NCI-H510A (cell line): ENCODE results near the gene MRO.
"Not testable (repeated sequence)": the region's sequence is repeated elsewhere in the genome, so short reads cannot be mapped to it uniquely, and the experiment has no call there.

Experiments
- DNase-seq: peaks from one replicate; lab custom pipeline; 2025; lab: John Stamatoyannopoulos, UW

The MRO gene

GRCh38 chr18:50819728-50820378 lies at the start of gene MRO:
Gene MRO, minus strand, starts transcription at chr18:50820016. Its CDS starts 10,616 bp downstream, at chr18:50809400.
- peak; percentile 27 for DNase-seq

GRCh38 chr18:50869150-50869549 lies 49.3 kb upstream of the MRO start:
- peak; percentile 8 for DNase-seq

GRCh38 chr18:50866765-50867164 lies 46.9 kb upstream of the MRO start:
- no peak for DNase-seq

GRCh38 chr18:50863840-50864375 lies 44.1 kb upstream of the MRO start:
- no peak for DNase-seq

- DNase-seq: no peak
These were observed 42.6 kb upstream of the MRO start for GRCh38 chr18:50862401-50862800.

GRCh38 chr18:50861617-50862016 lies 41.8 kb upstream of the MRO start:
- DNase-seq: no peak

GRCh38 chr18:50859793-50860555 lies 40.2 kb upstream of the MRO start:
- DNase-seq: no peak

- no peak for DNase-seq
These were observed 37.9 kb upstream of the MRO start for GRCh38 chr18:50857694-50858093.

GRCh38 chr18:50857166-50857565 lies 37.4 kb upstream of the MRO start:
- not testable (repeated sequence) for DNase-seq

GRCh38 chr18:50855976-50856757 lies 36.4 kb upstream of the MRO start:
- no peak for DNase-seq

- no peak for DNase-seq
These were observed 34.1 kb upstream of the MRO start for GRCh38 chr18:50853863-50854271.

- no peak for DNase-seq
These were observed 30.7 kb upstream of the MRO start for GRCh38 chr18:50850307-50851065.

- no peak for DNase-seq
These were observed 29.6 kb upstream of the MRO start for GRCh38 chr18:50849419-50849821.

GRCh38 chr18:50848991-50849390 lies 29.2 kb upstream of the MRO start:
- DNase-seq: no peak

GRCh38 chr18:50848061-50848551 lies 28.3 kb upstream of the MRO start:
- no peak for DNase-seq

GRCh38 chr18:50847192-50847591 lies 27.4 kb upstream of the MRO start:
- no peak for DNase-seq

GRCh38 chr18:50844960-50845359 lies 25.1 kb upstream of the MRO start:
- DNase-seq: no peak

- DNase-seq: no peak
These were observed 24.7 kb upstream of the MRO start for GRCh38 chr18:50844554-50844953.

GRCh38 chr18:50842846-50843245 lies 23.0 kb upstream of the MRO start:
- no peak for DNase-seq

- DNase-seq: no peak
These were observed 20.2 kb upstream of the MRO start for GRCh38 chr18:50839996-50840395.

GRCh38 chr18:50839341-50839740 lies 19.5 kb upstream of the MRO start:
- DNase-seq: no peak

GRCh38 chr18:50836521-50836957 lies 16.7 kb upstream of the MRO start:
- DNase-seq: no peak
